HEK293 (cell line): Measurements from ENCODE around the gene LEUTX.

Source experiments
- KLF16 ChIP-seq: fragments of 450-650 bp; formaldehyde crosslinking; IDR thresholded peaks from 2 replicates; pipeline ENCODE4 v1.5.1; 2017; ENCODE audit warnings: missing biosample characterization, missing genetic modification characterization
- SCRT2 ChIP-seq: fragments of 450-650 bp; formaldehyde crosslinking; IDR thresholded peaks from 2 replicates; pipeline ENCODE4 v1.5.1; 2016; ENCODE audit warnings: missing biosample characterization, missing genetic modification characterization
- ZNF146 ChIP-seq: fragments of 450-650 bp; formaldehyde crosslinking; IDR thresholded peaks from 2 replicates; pipeline ENCODE4 v1.5.1; 2016; ENCODE audit warnings: missing biosample characterization, missing genetic modification characterization
- ZNF157 ChIP-seq: fragments of 450-650 bp; formaldehyde crosslinking; IDR thresholded peaks from 2 replicates; pipeline ENCODE4 v1.5.1; 2016; ENCODE audit warnings: missing biosample characterization, missing genetic modification characterization
- ZNF174 ChIP-seq: fragments of 450-650 bp; formaldehyde crosslinking; IDR thresholded peaks from 2 replicates; pipeline ENCODE4 v1.5.0; 2017; ENCODE audit warnings: missing biosample characterization, mild to moderate bottlenecking, missing genetic modification characterization
- ZNF292 ChIP-seq: fragments of 450-650 bp; formaldehyde crosslinking; IDR thresholded peaks from 2 replicates; pipeline ENCODE4 v1.5.1; 2016; ENCODE audit warnings: low read depth, missing biosample characterization, missing genetic modification characterization, borderline replicate concordance
- ZNF416 ChIP-seq: fragments of 450-650 bp; formaldehyde crosslinking; IDR thresholded peaks from 2 replicates; pipeline ENCODE4 v1.5.1; 2016; ENCODE audit warnings: missing biosample characterization, missing genetic modification characterization
- ZNF558 ChIP-seq: fragments of 450-650 bp; formaldehyde crosslinking; IDR thresholded peaks from 2 replicates; pipeline ENCODE4 v1.5.1; 2016; ENCODE audit warnings: missing biosample characterization, missing genetic modification characterization
- ZNF621 ChIP-seq: fragments of 450-650 bp; formaldehyde crosslinking; IDR thresholded peaks from 2 replicates; pipeline ENCODE4 v1.5.1; 2017; ENCODE audit warnings: missing biosample characterization, missing genetic modification characterization
- ZNF624 ChIP-seq: fragments of 450-650 bp; formaldehyde crosslinking; IDR thresholded peaks from 2 replicates; pipeline ENCODE4 v1.5.1; 2017; ENCODE audit warnings: missing biosample characterization, missing genetic modification characterization
- ZNF701 ChIP-seq: fragments of 450-650 bp; formaldehyde crosslinking; IDR thresholded peaks from 2 replicates; pipeline ENCODE4 v1.5.1; 2016; ENCODE audit warnings: missing biosample characterization, missing genetic modification characterization
- ZNF707 ChIP-seq: fragments of 450-650 bp; formaldehyde crosslinking; IDR thresholded peaks from 2 replicates; pipeline ENCODE4 v1.5.1; 2016; ENCODE audit warnings: missing biosample characterization, missing genetic modification characterization
- ZNF777 ChIP-seq: fragments of 450-650 bp; formaldehyde crosslinking; IDR thresholded peaks from 2 replicates; pipeline ENCODE4 v1.5.1; 2017; ENCODE audit warnings: missing biosample characterization, missing genetic modification characterization, borderline replicate concordance
- ZNF830 ChIP-seq: fragments of 450-650 bp; IDR thresholded peaks from 2 replicates; pipeline ENCODE4 v1.5.0; 2018; ENCODE audit warnings: missing biosample characterization, missing genetic modification characterization, low read depth, mild to moderate bottlenecking, moderate library complexity
- ZNF837 ChIP-seq: fragments of 450-650 bp; formaldehyde crosslinking; IDR thresholded peaks from 2 replicates; pipeline ENCODE4 v1.5.1; 2016; ENCODE audit warnings: missing biosample characterization, missing genetic modification characterization
- TF ChIP-seq, protein P1 (sequence below): fragments of 450-650 bp; formaldehyde crosslinking; IDR thresholded peaks from 2 replicates; pipeline ENCODE4 v1.5.1; 2016; ENCODE audit warnings: missing biosample characterization, missing genetic modification characterization
- TF ChIP-seq, protein P2 (sequence below): fragments of 450-650 bp; formaldehyde crosslinking; IDR thresholded peaks from 2 replicates; pipeline ENCODE4 v1.5.1; 2017; ENCODE audit warnings: missing biosample characterization, mild to moderate bottlenecking, missing genetic modification characterization, moderate library complexity
- TF ChIP-seq, protein P3 (sequence below): fragments of 450-650 bp; formaldehyde crosslinking; IDR thresholded peaks from 2 replicates; pipeline ENCODE4 v1.5.1; 2016; ENCODE audit warnings: missing biosample characterization, missing genetic modification characterization
- TF ChIP-seq, protein P4 (sequence below): fragments of 450-650 bp; formaldehyde crosslinking; IDR thresholded peaks from 2 replicates; pipeline ENCODE4 v1.5.1; 2016; ENCODE audit warnings: missing biosample characterization, missing genetic modification characterization, borderline replicate concordance
- TF ChIP-seq, protein P5 (sequence below): fragments of 450-650 bp; formaldehyde crosslinking; IDR thresholded peaks from 2 replicates; pipeline ENCODE4 v1.5.1; 2016; ENCODE audit warnings: missing biosample characterization, missing genetic modification characterization
- TF ChIP-seq, protein P6 (sequence below): fragments of 450-650 bp; formaldehyde crosslinking; IDR thresholded peaks from 2 replicates; pipeline ENCODE4 v1.5.1; 2016; ENCODE audit warnings: missing biosample characterization, missing genetic modification characterization, borderline replicate concordance

LEUTX gene

DNA sequence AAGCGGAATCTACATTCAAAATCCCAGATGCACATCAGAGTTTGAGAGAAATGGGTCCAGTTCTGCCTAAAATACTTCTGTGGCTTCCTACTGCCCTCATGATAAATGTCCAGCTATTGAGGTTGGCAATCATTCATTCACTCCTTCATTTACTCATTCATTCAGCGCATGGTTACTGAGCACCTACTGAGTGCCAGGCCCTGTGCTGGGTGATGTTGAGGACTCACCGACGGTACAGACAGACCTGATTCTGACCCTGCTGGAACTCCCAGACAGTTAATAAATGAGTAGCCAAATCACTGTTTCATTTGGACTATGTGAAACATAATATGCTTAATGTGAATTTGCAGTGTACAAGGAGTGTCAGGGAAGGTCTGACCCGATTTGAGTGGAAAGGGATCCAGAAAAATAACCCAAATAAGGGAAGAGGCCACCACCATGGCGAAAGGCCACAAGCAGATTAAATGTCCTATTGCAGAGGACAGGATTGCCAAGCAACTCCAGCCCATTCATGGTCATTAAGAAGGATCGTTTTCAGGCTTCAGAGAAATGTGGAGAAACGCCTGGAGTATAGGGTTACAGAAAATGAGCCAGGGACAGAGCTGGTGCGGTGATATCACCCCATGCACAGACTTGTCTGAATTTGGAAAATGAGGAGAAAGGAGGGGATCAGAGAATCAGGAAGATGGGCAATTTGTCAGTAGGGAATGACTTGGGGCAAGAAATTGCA is 34.8 kb downstream of the LEUTX start (continued):
- TF ChIP-seq, protein P1, sequence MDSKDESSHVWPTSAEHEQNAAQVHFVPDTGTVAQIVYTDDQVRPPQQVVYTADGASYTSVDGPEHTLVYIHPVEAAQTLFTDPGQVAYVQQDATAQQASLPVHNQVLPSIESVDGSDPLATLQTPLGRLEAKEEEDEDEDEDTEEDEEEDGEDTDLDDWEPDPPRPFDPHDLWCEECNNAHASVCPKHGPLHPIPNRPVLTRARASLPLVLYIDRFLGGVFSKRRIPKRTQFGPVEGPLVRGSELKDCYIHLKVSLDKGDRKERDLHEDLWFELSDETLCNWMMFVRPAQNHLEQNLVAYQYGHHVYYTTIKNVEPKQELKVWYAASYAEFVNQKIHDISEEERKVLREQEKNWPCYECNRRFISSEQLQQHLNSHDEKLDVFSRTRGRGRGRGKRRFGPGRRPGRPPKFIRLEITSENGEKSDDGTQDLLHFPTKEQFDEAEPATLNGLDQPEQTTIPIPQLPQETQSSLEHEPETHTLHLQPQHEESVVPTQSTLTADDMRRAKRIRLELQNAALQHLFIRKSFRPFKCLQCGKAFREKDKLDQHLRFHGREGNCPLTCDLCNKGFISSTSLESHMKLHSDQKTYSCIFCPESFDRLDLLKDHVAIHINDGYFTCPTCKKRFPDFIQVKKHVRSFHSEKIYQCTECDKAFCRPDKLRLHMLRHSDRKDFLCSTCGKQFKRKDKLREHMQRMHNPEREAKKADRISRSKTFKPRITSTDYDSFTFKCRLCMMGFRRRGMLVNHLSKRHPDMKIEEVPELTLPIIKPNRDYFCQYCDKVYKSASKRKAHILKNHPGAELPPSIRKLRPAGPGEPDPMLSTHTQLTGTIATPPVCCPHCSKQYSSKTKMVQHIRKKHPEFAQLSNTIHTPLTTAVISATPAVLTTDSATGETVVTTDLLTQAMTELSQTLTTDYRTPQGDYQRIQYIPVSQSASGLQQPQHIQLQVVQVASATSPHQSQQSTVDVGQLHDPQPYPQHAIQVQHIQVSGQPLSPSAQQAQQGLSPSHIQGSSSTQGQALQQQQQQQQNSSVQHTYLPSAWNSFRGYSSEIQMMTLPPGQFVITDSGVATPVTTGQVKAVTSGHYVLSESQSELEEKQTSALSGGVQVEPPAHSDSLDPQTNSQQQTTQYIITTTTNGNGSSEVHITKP: peak; percentile 51; the same call in 1 of the 2 replicates
- TF ChIP-seq ZNF707 (tag by site-specific recombination) (no peak), KLF16 (no peak), ZNF174 (tag by site-specific recombination) (no peak), ZNF777 (tag by site-specific recombination) (no peak), ZNF292 (tag by site-specific recombination) (no peak), ZNF621 (tag by site-specific recombination) (no peak), ZNF558 (tag by site-specific recombination) (no peak; the same call in 1 of the 2 replicates), ZNF701 (no peak), SCRT2 (no peak; the same call in 1 of the 2 replicates), ZNF837 (no peak), ZNF416 (tag by site-specific recombination) (no peak), ZNF157 (tag by site-specific recombination) (no peak), ZNF830 (tag by site-specific recombination) (no peak), ZNF146 (tag by site-specific recombination) (no peak), ZNF624 (no peak)
- TF ChIP-seq, protein P2, sequence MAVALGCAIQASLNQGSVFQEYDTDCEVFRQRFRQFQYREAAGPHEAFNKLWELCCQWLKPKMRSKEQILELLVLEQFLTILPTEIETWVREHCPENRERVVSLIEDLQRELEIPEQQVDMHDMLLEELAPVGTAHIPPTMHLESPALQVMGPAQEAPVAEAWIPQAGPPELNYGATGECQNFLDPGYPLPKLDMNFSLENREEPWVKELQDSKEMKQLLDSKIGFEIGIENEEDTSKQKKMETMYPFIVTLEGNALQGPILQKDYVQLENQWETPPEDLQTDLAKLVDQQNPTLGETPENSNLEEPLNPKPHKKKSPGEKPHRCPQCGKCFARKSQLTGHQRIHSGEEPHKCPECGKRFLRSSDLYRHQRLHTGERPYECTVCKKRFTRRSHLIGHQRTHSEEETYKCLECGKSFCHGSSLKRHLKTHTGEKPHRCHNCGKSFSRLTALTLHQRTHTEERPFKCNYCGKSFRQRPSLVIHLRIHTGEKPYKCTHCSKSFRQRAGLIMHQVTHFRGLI (tag by site-specific recombination): no peak
- TF ChIP-seq, protein P3, sequence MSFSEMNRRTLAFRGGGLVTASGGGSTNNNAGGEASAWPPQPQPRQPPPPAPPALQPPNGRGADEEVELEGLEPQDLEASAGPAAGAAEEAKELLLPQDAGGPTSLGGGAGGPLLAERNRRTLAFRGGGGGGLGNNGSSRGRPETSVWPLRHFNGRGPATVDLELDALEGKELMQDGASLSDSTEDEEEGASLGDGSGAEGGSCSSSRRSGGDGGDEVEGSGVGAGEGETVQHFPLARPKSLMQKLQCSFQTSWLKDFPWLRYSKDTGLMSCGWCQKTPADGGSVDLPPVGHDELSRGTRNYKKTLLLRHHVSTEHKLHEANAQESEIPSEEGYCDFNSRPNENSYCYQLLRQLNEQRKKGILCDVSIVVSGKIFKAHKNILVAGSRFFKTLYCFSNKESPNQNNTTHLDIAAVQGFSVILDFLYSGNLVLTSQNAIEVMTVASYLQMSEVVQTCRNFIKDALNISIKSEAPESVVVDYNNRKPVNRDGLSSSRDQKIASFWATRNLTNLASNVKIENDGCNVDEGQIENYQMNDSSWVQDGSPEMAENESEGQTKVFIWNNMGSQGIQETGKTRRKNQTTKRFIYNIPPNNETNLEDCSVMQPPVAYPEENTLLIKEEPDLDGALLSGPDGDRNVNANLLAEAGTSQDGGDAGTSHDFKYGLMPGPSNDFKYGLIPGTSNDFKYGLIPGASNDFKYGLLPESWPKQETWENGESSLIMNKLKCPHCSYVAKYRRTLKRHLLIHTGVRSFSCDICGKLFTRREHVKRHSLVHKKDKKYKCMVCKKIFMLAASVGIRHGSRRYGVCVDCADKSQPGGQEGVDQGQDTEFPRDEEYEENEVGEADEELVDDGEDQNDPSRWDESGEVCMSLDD (tag by site-specific recombination): no peak
- TF ChIP-seq, protein P4, sequence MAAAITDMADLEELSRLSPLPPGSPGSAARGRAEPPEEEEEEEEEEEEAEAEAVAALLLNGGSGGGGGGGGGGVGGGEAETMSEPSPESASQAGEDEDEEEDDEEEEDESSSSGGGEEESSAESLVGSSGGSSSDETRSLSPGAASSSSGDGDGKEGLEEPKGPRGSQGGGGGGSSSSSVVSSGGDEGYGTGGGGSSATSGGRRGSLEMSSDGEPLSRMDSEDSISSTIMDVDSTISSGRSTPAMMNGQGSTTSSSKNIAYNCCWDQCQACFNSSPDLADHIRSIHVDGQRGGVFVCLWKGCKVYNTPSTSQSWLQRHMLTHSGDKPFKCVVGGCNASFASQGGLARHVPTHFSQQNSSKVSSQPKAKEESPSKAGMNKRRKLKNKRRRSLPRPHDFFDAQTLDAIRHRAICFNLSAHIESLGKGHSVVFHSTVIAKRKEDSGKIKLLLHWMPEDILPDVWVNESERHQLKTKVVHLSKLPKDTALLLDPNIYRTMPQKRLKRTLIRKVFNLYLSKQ (tag by site-specific recombination): no peak
- TF ChIP-seq, protein P5, sequence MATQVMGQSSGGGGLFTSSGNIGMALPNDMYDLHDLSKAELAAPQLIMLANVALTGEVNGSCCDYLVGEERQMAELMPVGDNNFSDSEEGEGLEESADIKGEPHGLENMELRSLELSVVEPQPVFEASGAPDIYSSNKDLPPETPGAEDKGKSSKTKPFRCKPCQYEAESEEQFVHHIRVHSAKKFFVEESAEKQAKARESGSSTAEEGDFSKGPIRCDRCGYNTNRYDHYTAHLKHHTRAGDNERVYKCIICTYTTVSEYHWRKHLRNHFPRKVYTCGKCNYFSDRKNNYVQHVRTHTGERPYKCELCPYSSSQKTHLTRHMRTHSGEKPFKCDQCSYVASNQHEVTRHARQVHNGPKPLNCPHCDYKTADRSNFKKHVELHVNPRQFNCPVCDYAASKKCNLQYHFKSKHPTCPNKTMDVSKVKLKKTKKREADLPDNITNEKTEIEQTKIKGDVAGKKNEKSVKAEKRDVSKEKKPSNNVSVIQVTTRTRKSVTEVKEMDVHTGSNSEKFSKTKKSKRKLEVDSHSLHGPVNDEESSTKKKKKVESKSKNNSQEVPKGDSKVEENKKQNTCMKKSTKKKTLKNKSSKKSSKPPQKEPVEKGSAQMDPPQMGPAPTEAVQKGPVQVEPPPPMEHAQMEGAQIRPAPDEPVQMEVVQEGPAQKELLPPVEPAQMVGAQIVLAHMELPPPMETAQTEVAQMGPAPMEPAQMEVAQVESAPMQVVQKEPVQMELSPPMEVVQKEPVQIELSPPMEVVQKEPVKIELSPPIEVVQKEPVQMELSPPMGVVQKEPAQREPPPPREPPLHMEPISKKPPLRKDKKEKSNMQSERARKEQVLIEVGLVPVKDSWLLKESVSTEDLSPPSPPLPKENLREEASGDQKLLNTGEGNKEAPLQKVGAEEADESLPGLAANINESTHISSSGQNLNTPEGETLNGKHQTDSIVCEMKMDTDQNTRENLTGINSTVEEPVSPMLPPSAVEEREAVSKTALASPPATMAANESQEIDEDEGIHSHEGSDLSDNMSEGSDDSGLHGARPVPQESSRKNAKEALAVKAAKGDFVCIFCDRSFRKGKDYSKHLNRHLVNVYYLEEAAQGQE: no peak
- TF ChIP-seq, protein P6, sequence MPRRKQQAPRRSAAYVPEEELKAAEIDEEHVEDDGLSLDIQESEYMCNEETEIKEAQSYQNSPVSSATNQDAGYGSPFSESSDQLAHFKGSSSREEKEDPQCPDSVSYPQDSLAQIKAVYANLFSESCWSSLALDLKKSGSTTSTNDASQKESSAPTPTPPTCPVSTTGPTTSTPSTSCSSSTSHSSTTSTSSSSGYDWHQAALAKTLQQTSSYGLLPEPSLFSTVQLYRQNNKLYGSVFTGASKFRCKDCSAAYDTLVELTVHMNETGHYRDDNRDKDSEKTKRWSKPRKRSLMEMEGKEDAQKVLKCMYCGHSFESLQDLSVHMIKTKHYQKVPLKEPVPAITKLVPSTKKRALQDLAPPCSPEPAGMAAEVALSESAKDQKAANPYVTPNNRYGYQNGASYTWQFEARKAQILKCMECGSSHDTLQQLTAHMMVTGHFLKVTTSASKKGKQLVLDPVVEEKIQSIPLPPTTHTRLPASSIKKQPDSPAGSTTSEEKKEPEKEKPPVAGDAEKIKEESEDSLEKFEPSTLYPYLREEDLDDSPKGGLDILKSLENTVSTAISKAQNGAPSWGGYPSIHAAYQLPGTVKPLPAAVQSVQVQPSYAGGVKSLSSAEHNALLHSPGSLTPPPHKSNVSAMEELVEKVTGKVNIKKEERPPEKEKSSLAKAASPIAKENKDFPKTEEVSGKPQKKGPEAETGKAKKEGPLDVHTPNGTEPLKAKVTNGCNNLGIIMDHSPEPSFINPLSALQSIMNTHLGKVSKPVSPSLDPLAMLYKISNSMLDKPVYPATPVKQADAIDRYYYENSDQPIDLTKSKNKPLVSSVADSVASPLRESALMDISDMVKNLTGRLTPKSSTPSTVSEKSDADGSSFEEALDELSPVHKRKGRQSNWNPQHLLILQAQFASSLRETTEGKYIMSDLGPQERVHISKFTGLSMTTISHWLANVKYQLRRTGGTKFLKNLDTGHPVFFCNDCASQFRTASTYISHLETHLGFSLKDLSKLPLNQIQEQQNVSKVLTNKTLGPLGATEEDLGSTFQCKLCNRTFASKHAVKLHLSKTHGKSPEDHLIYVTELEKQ (tag by site-specific recombination): no peak
